ENCODE results near the gene PEPD. TPM values are rescaled to one million over a fixed set of nuclear protein-coding genes. Genes with fewer than 3 reads are reported as not detected.

Gene PEPD
- total RNA-seq, 1 experiment from 2014 or later = 83.1 TPM

GRCh38 chr19:33456076-33456844 lies 65.3 kb downstream of the PEPD start (continued):
- TF ChIP-seq ZNF512 (CRISPR knock-in tag; IDR thresholded peaks at IDR 0.05; ENCODE audit: borderline replicate concordance) (no peak), ARID4B (CRISPR knock-in tag; IDR thresholded peaks at IDR 0.05; ENCODE audit: borderline replicate concordance) (no peak), ZSCAN18 (CRISPR knock-in tag; IDR thresholded peaks at IDR 0.05) (no peak), SMAD3 (CRISPR knock-in tag; IDR thresholded peaks at IDR 0.05; ENCODE audit: borderline replicate concordance) (no peak), E2F4 (CRISPR knock-in tag; IDR thresholded peaks at IDR 0.05; ENCODE audit: borderline replicate concordance, low read depth) (no peak), ZNF416 (CRISPR knock-in tag; IDR thresholded peaks at IDR 0.05) (no peak), GTF2I (CRISPR knock-in tag; conservative IDR thresholded peaks at IDR 0.05) (no peak), AR (CRISPR knock-in tag; IDR thresholded peaks at IDR 0.05) (no peak), AFF4 (CRISPR knock-in tag; IDR thresholded peaks at IDR 0.05; ENCODE audit: borderline replicate concordance) (no peak), CREM (CRISPR knock-in tag; IDR thresholded peaks at IDR 0.05) (no peak), ZBTB21 (CRISPR knock-in tag; IDR thresholded peaks at IDR 0.05; ENCODE audit: borderline replicate concordance) (no peak), PRRX2 (CRISPR knock-in tag; IDR thresholded peaks at IDR 0.05) (no peak), TEAD4 (CRISPR knock-in tag; IDR thresholded peaks at IDR 0.05) (no peak), ZNF423 (CRISPR knock-in tag; IDR thresholded peaks at IDR 0.05) (no peak), PRDM15 (CRISPR knock-in tag; IDR thresholded peaks at IDR 0.05) (no peak)

Data from WTC11 (cell line).